ENCODE results near the gene LTO1.
"Not testable (repeated sequence)": the region's sequence is repeated elsewhere in the genome, so short reads cannot be mapped to it uniquely, and the experiment has no call there.

The LTO1 gene

DNA sequence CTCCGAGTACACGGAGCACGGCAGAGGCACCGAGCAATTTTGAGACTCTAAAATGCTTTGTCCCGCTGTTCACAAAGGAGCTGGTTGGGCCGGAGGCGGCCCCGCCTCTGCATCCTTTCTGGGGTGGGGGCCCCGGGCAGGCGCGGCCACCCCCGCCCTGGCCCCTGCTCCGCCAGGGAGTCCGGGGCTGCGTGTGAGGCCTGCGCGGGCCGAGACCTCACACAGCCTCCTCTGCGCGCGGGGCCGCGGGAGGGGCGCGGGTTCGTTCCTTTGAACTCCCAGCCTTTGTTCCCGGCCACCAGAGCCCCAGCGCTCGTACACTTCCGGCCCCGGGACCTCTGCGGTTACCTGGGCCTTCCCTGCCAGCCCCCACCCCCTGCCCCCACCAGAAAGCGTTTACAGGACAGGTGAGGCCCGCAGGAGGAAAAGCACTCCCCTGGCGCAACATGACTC lies 27.1 kb upstream of the LTO1 start:
- no peak for DNase-seq (ENCODE audit: low read depth in 3 of 3, low spot score in 1 of 3)

DNA sequence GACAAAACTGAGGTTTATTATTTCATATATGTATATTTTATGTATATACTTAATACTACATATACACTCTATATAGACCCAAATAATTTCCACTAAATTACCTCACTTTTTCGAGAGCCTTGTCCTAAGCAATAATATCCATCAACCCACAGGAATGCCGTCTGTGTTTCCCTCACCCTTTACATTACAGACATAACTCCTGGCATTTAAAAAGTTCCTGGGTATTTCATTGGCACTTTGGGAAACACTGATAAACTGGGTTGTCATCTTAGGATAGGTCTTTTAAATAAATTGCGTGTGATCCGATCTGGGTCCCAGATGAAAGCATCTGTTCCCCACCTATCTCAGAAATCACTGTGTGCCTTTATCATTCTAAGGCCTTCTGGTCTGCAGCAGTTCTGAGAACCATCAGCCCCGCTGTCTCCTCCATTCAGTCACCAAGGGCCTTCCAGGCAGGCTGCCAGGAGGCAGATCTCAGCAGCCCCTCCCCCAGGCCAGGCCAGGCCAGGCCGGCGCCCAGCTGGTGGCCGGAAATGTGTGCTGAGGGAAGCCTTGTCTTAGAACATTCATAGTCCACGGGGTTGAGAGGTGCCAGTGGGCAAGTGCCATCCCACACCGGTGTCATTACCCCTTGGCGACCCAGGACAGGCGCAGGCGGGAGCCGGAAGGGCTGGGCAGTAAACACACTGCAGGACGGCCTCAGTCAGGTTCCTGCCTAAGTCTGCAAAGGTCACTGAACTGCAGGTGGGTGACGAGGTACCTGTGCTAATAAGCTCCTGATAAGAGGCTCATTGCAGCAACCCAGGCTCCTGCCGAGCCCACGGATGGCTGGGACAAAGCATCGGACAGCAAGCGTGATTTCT lies 25.4 kb upstream of the LTO1 start:
- no peak for DNase-seq (ENCODE audit: low read depth in 3 of 3, low spot score in 1 of 3)

DNA sequence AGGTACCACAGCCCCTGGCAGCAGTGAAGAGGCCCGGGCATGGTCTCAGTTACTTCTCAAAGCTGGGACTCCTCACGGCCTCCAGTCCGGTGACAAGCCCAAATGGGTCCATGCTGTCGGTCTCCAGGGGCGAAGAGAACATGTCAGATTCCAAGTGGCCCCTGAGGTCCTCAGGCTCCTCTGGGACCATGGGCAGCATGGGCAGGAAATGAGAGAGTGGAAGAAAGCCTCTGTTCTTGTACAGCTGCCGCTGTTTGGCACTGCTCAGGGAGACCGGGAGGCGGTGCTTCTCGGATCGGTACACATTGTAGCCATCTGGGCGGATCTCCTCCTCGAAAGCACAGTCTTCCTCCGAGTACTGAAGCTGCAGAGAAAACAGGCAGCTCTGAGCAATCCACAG lies 24.1 kb upstream of the LTO1 start:
- no peak for DNase-seq (ENCODE audit: low read depth in 3 of 3, low spot score in 1 of 3)

DNA sequence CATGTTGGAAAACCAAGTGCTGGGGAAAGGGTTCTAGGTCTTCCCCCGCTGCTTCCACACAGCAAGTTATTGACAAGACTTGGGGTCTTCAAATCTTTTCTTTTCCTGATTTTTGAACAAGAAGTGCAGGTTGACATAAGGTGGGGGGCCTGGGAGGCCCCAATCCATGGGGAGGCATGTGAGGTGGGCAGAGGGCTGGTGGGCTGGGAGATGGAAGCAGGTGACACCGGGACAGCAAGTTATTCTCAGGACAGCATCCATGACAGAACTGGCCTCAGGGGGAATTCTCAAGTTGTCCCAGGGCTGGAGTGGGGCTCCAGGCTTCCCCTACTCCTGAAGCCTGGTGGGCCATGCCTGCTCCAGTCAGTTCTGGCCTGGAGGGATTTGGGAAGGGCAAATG lies 23.2 kb upstream of the LTO1 start:
- DNase-seq (ENCODE audit: low read depth in 3 of 3, low spot score in 1 of 3), result no peak

DNA sequence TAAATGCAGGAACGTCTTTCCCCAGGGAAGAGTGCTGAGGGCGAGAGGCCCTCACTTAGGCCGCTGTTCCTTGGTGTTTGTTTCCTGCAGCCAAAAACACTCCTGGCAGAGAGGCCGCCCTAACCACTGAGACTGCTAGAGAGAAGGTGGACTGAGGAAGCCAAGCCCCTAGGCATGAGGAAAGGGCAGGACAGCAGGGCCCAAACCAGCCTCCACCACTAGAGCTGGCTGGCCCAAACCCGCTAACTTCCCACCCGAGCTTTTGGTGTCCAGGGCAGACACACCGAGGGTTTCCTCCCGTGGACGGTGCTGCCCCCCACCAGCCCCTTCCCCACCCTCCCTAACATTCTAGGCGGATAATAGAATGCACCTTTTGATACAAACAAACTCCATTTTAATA lies 22.7 kb upstream of the LTO1 start:
- no peak for DNase-seq (ENCODE audit: low read depth in 3 of 3, low spot score in 1 of 3)

DNA sequence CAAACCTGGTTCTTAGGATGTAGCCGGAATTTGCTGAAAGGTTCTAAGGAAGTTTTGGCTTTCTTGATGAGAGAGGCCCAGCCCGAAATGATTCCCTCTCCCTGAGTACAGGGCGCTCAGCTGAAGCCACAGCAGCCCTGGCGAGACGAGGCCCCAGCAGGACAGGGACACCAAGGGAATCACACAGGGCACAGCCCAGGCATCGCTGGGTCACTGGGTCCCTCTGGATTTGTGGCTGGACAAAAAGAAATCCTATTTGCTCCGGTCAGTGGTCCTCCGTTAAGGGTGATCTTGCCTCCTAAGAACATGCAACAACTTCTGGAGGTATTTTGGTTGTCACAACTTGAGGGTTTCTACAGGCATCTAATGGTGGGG lies 22.3 kb upstream of the LTO1 start:
- DNase-seq (ENCODE audit: low read depth in 3 of 3, low spot score in 1 of 3), result no peak

DNA sequence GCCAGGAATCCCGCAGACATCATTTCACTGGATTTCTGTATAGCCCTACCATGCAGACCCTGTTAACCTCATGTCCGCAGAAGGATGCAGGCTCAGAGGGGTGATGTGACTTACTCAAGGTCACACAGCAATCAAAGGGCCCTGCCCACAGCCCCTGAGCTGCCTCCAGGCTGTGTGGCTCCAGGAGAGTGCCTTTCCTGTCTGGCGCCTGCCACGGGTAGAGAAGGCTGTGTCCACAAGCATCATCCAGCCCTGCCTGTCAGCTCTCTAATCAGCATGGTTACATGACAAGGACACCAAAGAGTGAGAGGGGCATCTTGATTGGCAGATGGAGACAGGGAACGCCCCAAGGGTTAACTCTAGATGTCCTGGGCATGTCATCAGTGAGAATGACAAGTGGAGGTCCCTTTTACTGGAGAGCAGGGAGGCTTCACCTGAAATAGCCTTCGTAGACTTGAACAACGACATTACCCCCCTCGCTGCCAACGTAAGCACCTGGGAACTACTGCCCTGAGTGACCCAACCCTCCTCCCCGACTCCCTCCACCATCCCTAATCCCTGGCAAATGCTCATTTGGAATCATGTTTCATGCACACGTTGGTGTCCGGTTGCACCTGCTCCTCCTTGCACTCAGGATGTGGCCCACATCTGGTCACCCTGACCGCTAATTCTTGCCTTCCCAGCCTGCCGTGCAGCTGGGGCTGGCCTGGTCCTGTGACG lies 21.8 kb upstream of the LTO1 start:
- DNase-seq (ENCODE audit: low read depth in 3 of 3, low spot score in 1 of 3), result no peak

DNA sequence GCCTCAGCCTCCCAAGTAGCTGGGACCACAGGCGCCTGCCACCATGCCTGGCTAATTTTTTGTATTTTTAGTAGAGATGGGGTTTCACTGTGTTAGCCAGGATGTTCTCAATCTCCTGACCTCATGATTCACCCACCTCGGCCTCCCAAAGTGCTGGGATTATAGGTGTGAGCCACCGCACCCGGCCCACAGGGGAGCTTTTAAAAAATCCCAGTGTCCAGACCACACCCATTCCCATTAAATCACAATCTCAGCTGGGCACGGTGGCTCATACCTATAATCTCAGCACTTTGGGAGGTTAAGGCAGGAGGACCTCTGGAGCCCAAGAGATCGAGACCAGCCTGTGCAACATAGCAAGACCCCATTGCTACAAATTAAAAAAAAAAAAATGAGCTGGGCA lies 20.8 kb upstream of the LTO1 start:
- not testable (repeated sequence) for DNase-seq (ENCODE audit: low read depth in 3 of 3, low spot score in 1 of 3)

DNA sequence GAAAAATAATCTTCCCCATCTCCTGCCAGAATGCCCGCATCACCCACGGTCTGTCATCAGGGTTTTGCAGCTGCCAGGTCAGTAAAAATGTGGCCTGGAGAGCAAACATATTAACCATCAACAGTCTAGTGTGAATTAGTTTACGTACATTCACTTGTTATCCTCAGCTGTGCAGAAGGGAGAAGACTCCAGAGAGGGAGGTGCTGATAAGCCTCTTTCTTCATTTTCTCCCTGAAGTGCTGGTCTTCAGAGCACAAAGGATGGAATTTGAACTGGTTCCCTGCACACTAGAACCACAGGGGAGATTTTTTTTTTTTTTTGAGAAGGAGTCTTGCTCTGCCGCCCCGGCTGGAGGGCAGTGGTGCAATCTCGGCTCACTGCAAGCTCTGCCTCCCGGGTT lies 20.4 kb upstream of the LTO1 start:
- no peak for DNase-seq (ENCODE audit: low read depth in 3 of 3, low spot score in 1 of 3)

DNA sequence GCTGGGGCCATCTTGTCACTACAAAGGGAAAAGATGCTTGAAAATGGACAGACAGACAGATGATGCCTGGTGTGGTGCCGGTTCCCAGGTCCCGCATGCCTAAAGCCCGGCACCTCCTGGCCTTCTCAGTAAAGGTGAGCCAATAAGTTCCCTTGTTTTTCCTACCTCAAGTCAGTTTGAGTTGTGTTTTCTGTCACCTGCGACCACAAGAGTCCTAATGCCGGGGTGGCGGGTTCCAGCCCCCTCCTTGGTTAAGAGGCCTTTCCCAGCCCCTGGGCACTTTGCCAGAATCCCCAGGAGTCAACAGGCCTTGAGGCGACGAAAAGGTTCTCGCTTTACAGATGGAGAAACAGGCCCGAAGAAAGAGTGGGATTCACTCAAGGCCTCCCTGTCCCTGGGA lies 19.6 kb upstream of the LTO1 start:
- no peak for DNase-seq (ENCODE audit: low read depth in 3 of 3, low spot score in 1 of 3)

DNA sequence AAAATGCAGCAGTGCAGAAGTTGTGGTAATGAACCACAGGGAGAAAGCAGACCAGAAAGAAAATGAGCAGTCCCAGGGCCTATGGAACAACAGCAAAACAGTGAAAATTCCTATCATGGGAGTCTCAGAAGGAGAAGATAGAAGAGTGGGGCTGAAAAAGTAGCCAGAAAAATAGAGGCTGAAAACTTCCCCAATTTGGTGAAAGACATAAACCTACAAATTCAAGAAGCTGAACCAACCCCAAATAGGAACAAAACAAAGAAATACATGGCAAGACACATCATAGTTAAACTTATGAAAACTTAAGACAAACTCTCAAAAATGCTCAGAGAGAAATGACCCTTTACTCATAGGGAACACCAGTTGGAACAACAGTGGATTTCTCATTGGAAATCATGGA lies 17.3 kb upstream of the LTO1 start:
- DNase-seq (ENCODE audit: low read depth in 3 of 3, low spot score in 1 of 3), result no peak

DNA sequence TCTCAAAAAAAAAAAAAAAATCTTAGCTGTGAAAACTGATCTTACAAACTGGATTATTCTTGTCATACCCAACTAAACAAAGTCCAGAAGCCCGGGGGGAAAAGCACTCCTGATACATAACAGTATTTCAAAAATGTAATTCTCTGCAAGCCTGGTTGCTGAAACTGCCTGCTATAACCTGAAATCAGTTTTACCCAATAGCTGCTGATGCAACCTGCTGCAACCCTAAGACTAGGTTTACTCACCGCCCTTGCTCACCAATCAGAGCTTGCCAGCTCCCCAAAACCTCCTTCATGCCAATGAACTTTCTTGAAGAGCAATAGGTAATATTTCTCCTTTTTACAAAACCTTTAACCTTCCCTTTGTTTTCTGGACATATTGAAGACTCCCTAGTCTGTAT lies 16.3 kb upstream of the LTO1 start:
- no peak for DNase-seq (ENCODE audit: low read depth in 3 of 3, low spot score in 1 of 3)

DNA sequence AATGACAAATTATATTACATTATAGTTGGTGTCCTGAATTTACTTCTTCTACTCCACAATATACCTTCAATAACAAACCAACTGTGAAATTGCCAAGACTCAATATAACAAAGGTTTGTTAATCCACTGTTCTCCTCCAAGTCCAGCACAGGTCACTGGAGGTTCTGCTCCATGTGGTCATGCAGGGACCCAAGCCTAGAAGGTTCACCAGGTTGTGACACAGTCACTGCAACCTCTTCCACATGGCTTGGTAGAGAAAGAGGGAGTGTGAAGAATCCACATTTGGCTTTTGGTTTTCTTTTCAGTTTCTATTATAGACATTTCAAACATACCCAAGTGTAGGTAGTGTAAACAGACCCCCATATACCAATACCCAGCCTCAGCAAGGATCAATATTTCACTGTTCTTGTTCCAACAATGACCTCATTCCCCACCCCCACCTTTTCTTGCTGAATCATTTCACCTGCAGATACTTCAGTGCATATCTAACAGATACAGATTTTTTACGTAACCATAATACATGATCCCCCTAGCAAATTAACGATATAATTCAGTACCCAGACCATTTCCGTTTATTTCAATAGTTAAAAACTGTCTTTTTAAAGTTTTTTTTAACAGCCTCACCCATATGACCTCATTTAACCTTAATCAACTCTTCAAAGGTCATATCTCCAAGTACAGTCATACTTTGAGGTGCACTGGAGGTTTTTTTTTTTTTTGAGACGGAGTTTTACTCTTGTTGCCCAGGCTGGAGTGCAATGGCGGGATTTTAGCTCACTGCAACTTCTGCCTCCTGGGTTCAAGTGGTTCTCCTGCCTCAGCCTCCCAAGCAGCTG lies 14.5 kb upstream of the LTO1 start:
- no peak for DNase-seq (ENCODE audit: low read depth in 3 of 3, low spot score in 1 of 3)

DNA sequence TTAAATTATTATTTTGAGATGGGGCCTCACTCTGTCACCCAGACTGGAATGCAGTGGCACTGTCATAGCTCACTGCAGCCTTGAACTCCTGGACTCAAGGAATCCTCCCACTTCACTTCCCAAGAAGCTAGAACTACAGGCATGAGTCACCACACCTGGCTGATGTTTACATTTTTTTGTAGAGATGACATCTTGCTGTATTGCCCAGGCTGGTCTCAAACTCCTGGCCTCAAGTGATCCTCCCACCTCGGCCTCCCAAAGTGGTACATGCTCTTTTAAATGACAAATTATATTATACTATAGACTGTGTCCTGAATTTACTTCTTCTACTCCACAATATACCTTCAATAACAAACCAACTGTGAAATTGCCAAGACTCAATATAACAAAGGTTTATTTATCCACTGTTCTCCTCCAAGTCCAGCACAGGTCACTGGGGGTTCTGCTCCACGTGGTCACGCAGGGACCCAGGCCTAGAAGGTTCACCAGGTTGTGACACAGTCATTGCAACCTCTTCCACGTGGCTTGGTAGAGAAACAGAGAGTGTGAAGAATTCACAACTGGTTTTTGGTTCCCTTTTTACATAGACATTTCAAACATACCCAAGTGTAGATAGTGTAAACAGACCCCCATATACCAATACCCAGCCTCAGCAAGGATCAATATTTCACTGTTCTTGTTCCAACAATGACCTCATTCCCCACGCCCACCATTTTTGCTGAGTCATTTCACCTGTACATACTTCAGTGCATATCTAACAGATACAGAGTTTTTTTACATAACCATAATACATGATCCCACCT lies 13.0 kb upstream of the LTO1 start:
- not testable (repeated sequence) for DNase-seq (ENCODE audit: low read depth in 3 of 3, low spot score in 1 of 3)

DNA sequence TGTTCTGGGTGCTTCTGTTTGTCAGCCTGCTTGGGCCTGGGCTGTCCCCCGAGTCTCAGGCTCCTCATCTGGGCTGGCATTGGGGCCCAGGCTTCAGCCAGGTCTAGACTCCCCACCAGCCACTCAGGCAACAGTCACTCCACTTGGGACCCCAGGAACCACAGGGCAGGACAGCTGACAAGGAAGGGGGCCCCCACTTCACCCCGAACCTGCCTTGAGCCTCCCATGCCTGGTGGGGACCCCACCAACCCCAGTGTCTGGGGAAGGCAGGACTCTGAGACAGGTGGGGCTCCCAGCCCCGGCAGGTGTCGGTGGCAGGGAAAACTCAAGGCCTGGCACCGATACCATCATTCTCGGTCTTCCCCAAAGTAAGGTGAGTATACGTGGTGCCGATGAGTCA lies 11.7 kb upstream of the LTO1 start:
- no peak for DNase-seq (ENCODE audit: low read depth in 3 of 3, low spot score in 1 of 3)

DNA sequence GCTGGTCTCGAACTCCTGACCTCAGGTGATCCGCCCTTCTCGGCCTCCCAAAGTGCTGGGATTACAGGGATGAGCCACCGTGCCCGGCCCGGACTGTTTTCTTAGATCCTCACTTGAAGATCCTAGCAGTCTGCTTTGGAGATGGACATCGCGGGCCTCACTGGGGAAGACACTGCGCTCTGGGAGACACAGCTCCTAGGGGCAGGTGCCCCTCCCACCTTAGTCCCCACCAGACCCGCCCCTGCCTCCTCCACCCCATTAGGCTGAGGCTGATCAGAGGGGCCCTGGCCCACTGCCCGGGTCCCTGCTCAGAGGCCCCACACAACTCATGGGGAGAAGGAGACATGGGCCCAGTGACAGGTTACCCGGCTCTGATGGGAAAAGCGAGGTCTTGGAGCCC lies 11.3 kb upstream of the LTO1 start:
- DNase-seq (ENCODE audit: low read depth in 3 of 3, low spot score in 1 of 3), result no peak

DNA sequence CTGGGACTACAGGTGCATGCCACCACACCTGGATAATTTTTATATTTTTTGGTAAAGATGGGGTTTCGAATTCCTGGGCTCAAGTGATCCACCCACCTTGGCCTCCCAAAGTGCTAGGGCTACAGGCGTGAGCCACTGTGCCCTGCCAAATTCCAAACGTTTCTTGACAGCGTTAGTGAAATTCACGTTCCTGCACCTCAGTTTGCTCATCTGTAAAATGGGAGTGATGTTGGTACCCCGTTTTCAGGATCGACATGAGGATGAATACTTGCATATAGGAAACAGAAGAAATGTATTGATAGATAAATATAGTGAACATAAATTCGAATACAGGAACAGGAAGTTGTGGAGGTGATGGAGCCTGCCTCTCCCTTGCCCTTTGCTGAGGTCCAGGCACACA lies 10.2 kb upstream of the LTO1 start:
- DNase-seq (ENCODE audit: low read depth in 3 of 3, low spot score in 1 of 3), result no peak

DNA sequence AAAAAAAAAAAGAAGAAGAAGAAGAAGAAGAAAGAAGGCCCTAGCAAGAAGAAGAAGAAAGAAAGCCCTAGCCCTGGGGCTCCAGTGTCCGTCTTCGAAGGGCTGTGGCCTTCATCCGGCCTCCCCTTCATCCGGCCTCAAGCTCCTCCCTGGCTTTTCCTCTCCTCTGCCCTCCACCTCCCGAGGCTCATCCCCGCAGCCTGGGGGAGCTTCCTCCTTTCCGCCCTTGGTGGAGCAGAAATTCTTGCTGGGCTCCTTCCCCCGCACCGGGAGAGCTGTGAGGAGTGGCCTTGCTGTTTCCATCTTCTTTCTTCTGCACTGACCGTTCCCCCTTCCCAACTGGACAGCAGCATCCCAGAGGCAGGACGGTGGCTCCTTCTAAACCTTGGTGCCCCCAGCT lies 9.5 kb upstream of the LTO1 start:
- DNase-seq (ENCODE audit: low read depth in 3 of 3, low spot score in 1 of 3), result no peak

DNA sequence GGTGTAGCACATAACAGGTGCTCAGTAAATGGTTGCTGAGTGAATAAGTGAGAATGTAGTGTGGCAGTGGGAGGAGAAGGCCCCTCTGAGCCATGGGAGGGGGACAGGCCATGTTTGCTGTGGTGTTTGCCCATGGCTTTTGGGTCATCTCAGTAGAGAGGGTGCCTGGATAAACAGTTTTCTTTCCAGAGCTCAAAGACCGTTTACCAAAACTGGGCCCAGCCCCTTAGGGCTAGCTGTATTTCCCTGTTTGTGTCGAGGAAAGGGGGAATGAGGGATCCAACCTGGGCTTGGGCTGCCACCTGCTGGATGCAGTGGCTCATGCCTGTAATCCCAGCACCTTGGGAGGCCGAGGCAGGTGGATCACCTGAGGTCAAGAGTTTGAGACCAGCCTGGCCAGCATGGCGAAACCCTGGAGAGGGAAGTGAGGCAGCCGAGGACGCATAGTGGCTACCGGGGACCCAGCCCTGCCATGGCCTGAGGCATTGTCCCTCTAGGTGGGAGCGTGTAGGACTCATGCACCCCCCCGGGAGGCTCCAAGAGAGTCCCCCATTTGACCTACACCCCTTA lies 8.7 kb upstream of the LTO1 start:
- DNase-seq (ENCODE audit: low read depth in 3 of 3, low spot score in 1 of 3), result no peak

DNA sequence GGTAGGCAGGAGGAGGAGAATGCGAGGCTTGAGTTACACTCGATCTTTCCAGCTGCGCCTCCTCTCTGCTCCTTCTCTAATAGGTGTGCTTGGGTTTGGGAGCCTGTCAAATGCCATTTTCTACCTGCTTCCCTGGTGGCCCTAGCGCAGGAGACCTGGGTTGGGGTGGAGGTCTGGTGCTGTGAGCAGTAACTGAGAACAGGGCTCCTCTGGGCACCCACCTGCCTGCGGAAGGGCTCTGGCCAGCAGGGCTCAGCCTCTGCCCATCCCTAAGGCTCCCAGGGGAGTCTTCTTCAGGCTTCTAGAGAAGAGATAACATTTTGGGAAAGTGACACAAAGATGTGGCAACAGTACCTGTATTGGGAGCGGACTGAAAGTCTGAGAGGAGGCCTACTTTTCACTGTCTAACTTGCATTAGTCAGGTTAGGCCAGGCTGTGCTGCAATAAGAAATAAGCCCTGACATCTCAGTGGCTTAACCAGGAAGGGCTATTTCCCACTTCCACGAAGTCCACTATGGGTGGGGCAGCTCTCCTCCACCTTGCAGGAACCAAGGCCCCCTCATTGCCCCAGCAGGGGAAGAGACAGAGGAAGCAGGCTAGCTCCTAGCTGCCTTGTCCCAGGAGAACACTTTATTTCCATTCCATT lies 7.7 kb upstream of the LTO1 start:
- no peak for DNase-seq (ENCODE audit: low read depth in 3 of 3, low spot score in 1 of 3)

All from stimulated activated CD4-positive, alpha-beta T cell treated with anti-CD3 and anti-CD28 coated beads, TNF-alpha, amount 100 ng/mL, for 1 hour (primary cell).